ENCODE measurements around the gene GZMA.
A peak's percentile ranks its signal among the peaks of the same experiment; 100 is the strongest.

Gene GZMA

DNA sequence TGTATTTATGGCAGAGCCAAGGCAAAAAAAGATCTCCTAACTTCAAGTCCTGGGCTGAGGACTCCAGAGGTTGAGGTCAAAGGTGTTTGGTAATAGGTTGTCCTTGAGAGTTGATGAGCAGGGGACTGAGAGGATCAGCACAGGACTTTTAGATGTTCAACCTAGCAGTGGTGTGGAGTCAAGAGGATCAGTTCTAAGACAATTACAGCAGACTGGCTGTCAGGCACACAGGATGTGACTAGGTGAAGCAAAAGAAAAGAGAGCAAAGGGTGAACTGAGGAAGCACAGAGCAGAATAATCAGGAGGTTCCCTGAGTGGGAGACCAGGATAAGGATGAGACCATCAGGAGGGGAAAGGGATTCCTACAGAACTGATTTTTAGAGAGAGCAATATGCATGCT is 10.9 kb downstream of the GZMA start:
- Histone ChIP-seq H3K9me3 (replicated peaks; ENCODE audit: low read length) (no peaks in the 10 kb centered on the region), H3K4me2 (ENCODE audit: low read length) (no peak overlapping the region), H3K27me3 (ENCODE audit: control insufficient read depth, insufficient read depth, low read length) (peaks cover 7% of the 10 kb centered on the region), H3K36me3 (ENCODE audit: insufficient read depth, low read length) (no peaks in the 10 kb centered on the region), H3K4me1 (ENCODE audit: control insufficient read depth, insufficient read depth, low read length) (no peaks in the 10 kb centered on the region), H3K4me3 (ENCODE audit: low read length) (no peak overlapping the region), H3K9ac (ENCODE audit: low read depth, low read length) (no peak overlapping the region)

DNA sequence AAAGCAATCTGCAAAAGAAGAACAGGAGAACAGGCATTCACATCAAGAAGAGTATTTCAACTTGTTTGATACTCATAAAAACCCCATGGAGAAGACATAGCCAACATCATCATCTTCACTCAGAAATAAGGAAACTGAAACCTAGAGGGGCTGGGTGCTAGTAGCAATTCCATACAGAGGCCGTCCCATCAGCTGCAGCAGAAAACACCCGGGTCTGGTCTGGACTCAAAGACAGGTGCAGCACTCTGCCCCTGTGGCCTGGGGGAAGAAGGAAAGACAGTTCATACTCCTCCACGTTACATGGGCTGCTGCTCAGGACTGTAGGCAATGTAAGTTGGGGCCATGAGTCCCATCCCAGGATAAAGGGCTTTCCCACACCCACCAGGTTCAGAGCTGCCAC is 11.6 kb downstream of the GZMA start:
- Histone ChIP-seq H3K36me3 (ENCODE audit: insufficient read depth, low read length) (no peaks in the 10 kb centered on the region), H3K9ac (ENCODE audit: low read depth, low read length) (no peak overlapping the region), H3K4me1 (ENCODE audit: control insufficient read depth, insufficient read depth, low read length) (no peaks in the 10 kb centered on the region), H3K4me3 (ENCODE audit: low read length) (no peak overlapping the region), H3K27me3 (ENCODE audit: control insufficient read depth, insufficient read depth, low read length) (peaks cover 8% of the 10 kb centered on the region), H3K9me3 (replicated peaks; ENCODE audit: low read length) (no peaks in the 10 kb centered on the region), H3K4me2 (ENCODE audit: low read length) (no peak overlapping the region)

DNA sequence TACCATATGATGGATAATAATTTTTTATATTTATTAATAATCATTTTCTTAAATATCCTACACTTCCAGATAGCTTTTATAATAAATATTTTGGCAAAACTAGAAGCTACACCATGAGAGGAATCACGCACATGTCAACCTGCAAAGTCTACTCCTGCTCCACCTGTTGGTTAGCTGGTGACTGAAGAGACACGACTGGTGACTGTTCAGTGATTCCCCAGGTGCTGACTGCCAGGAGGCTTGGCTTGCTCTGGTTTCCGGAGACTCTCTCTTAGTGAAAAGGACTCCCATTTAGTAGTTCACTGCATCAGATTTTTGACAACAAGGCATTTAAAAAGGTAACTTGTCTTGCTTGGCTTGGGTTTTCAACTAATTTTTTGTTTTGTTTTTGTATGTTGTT is 20.9 kb downstream of the GZMA start:
- Histone ChIP-seq H3K4me2 (ENCODE audit: low read length) (no peak overlapping the region), H3K9ac (ENCODE audit: low read depth, low read length) (no peak overlapping the region), H3K4me1 (ENCODE audit: control insufficient read depth, insufficient read depth, low read length) (no peaks in the 10 kb centered on the region), H3K36me3 (ENCODE audit: insufficient read depth, low read length) (no peaks in the 10 kb centered on the region), H3K27me3 (ENCODE audit: control insufficient read depth, insufficient read depth, low read length) (peaks cover 2% of the 10 kb centered on the region), H3K9me3 (replicated peaks; ENCODE audit: low read length) (no peaks in the 10 kb centered on the region), H3K4me3 (ENCODE audit: low read length) (no peak overlapping the region)

DNA sequence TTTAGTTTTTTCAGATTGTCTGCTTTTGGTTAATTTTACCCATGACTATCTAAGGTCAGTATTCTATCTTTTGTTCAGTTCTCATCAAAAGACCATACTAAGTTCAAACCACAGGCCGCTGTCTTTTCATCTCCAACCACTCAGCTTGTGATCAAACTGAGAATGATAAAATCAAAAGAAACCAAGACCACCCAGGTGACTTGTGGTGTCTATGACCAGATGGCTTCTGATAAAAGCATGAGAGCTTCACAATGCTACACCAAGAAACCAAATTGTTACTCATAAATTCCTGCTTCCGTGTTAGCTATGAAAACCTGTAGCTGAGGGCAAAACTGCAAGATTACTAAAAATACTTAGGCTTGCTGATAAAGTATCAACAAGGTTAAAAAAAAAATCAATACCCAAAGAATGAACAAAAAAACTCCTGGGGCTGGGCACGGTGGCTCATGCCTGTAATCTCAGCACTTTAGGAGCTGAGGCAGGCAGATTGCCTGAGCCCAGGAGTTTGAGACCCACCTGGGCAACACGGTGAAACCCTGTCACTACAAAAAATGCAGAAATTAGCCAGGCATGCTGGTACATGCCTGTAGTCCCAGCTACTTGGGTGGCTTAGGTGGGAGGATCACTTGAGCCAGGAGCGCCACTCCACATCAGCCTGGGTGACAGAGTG is 31.7 kb downstream of the GZMA start:
- H3K4me1 ChIP-seq (ENCODE audit: control insufficient read depth, insufficient read depth, low read length): no peaks in the 10 kb centered on the region

DNA sequence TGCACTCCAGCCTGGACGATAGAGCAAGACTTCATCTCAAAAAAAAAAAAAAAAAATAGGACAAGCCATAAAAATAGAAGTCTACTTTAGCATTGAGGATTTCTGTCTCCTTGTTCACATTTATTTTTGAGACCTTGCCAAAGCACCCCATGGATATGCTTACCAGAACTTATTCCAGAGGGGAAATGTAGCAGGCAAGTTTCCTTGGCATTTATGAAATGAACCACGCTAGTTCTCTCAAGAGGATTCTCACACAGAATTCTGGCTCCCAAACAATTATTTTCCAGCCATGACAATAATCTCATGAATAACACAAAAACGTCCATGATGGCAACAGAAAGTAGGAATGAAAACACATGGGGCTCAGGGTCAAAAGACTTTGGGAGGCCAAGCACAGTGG is 34.1 kb downstream of the GZMA start:
- H3K4me2 ChIP-seq (ENCODE audit: low read length): no peak overlapping the region
- H3K9ac ChIP-seq (ENCODE audit: low read depth, low read length): no peak overlapping the region
- H3K4me1 ChIP-seq (ENCODE audit: control insufficient read depth, insufficient read depth, low read length): no peaks in the 10 kb centered on the region
- H3K27me3 ChIP-seq (ENCODE audit: control insufficient read depth, insufficient read depth, low read length): no peaks in the 10 kb centered on the region
- no peaks in the 10 kb centered on the region for H3K9me3 ChIP-seq (replicated peaks; ENCODE audit: low read length)
- no peak overlapping the region for H3K4me3 ChIP-seq (ENCODE audit: low read length)
- H3K36me3 ChIP-seq (ENCODE audit: insufficient read depth, low read length): no peaks in the 10 kb centered on the region

More for the DNA sequence above, 31.7 kb downstream of the GZMA start:
- H3K27me3 ChIP-seq (ENCODE audit: control insufficient read depth, insufficient read depth, low read length): no peaks in the 10 kb centered on the region
- H3K36me3 ChIP-seq (ENCODE audit: insufficient read depth, low read length): no peaks in the 10 kb centered on the region
- H3K9ac ChIP-seq (ENCODE audit: low read depth, low read length): no peak overlapping the region
- no peaks in the 10 kb centered on the region for H3K9me3 ChIP-seq (replicated peaks; ENCODE audit: low read length)
- no peak overlapping the region for H3K4me2 ChIP-seq (ENCODE audit: low read length)
- no peak overlapping the region for H3K4me3 ChIP-seq (ENCODE audit: low read length)

DNA sequence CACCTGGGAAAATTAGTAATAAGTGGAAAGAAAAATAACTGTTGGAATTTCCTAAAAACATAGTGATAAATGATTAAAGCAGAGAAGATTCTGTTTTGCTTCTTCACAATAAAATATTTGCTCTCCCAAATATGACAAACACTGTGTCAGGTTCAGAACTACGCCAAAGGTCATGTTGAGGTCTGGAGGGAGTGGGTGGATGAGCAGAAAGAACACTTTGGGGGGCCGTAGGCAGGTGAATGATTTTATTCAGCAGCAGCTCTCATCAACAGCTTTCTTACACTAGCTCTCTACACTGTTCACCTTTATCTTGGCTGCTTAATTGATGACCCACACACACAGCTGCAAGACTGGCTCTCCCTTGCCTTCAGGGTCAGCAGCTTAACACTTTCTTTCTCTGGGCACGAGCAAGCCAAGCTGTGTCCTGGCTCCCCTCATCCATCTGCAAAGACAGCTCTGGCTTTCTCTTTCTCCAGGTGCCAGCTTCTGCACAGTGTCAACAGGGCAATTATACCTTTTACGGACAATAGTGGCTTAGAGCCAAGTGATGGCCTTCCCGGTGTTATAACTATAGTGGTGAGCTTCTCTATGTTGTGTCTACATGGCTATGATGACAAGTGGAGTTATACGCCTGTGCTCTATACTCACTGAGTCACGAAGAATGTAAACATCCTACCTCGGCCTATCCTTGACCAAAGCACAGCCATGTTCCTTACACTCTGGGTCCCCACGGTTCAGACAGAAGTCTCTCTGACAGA is 38.6 kb downstream of the GZMA start:
- Histone ChIP-seq H3K36me3 (ENCODE audit: insufficient read depth, low read length) (no peaks in the 10 kb centered on the region), H3K9ac (ENCODE audit: low read depth, low read length) (no peak overlapping the region), H3K4me1 (ENCODE audit: control insufficient read depth, insufficient read depth, low read length) (no peaks in the 10 kb centered on the region), H3K4me3 (ENCODE audit: low read length) (no peak overlapping the region), H3K27me3 (ENCODE audit: control insufficient read depth, insufficient read depth, low read length) (no peaks in the 10 kb centered on the region), H3K4me2 (ENCODE audit: low read length) (no peak overlapping the region), H3K9me3 (replicated peaks; ENCODE audit: low read length) (no peaks in the 10 kb centered on the region)

GRCh38 chr5:55141945-55142690 is 39.7 kb downstream of the GZMA start:
- no peaks in the 10 kb centered on the region for H3K4me1 ChIP-seq (ENCODE audit: control insufficient read depth, insufficient read depth, low read length)
- H3K27me3 ChIP-seq (ENCODE audit: control insufficient read depth, insufficient read depth, low read length): no peaks in the 10 kb centered on the region

GRCh38 chr5:55143624-55144023 is 41.2 kb downstream of the GZMA start:
- Histone ChIP-seq H3K4me2 (ENCODE audit: low read length) (no peak overlapping the region), H3K27me3 (ENCODE audit: control insufficient read depth, insufficient read depth, low read length) (no peaks in the 10 kb centered on the region), H3K9me3 (replicated peaks; ENCODE audit: low read length) (no peaks in the 10 kb centered on the region), H3K9ac (ENCODE audit: low read depth, low read length) (no peak overlapping the region), H3K36me3 (ENCODE audit: insufficient read depth, low read length) (no peaks in the 10 kb centered on the region), H3K4me3 (ENCODE audit: low read length) (no peak overlapping the region), H3K4me1 (ENCODE audit: control insufficient read depth, insufficient read depth, low read length) (no peaks in the 10 kb centered on the region)

More at GRCh38 chr5:55141945-55142690, 39.7 kb downstream of the GZMA start:
- H3K9ac ChIP-seq (ENCODE audit: low read depth, low read length): no peak overlapping the region
- no peak overlapping the region for H3K4me2 ChIP-seq (ENCODE audit: low read length)
- H3K36me3 ChIP-seq (ENCODE audit: insufficient read depth, low read length): no peaks in the 10 kb centered on the region
- no peak overlapping the region for H3K4me3 ChIP-seq (ENCODE audit: low read length)
- no peaks in the 10 kb centered on the region for H3K9me3 ChIP-seq (replicated peaks; ENCODE audit: low read length)

DNA sequence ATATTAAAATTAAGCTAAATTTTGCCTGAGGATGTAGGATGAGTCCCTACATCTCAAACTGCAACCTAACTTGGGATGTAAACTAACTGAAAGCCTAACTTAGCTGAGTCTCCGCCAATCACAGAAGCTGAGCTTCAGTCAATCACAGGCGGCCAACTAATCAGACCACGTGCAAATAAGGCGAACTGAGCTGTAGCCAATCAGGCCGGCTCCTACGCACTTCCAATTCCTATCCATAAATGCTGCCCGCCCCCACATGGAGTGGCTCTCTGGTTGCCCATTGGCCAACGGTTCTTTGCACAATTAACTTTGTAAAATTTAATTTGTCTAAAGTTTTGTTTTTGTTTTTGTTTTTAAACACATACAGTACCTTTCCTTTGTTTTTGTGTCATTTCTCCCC is 43.6 kb downstream of the GZMA start:
- Histone ChIP-seq H3K4me1 (ENCODE audit: control insufficient read depth, insufficient read depth, low read length) (no peaks in the 10 kb centered on the region), H3K4me2 (ENCODE audit: low read length) (no peak overlapping the region), H3K4me3 (ENCODE audit: low read length) (no peak overlapping the region), H3K36me3 (ENCODE audit: insufficient read depth, low read length) (no peaks in the 10 kb centered on the region), H3K9me3 (replicated peaks; ENCODE audit: low read length) (no peaks in the 10 kb centered on the region), H3K27me3 (ENCODE audit: control insufficient read depth, insufficient read depth, low read length) (no peaks in the 10 kb centered on the region), H3K9ac (ENCODE audit: low read depth, low read length) (no peak overlapping the region)

GRCh38 chr5:55146543-55147151 is 44.2 kb downstream of the GZMA start:
- Histone ChIP-seq H3K9ac (ENCODE audit: low read depth, low read length) (no peak overlapping the region), H3K9me3 (replicated peaks; ENCODE audit: low read length) (no peaks in the 10 kb centered on the region), H3K4me1 (ENCODE audit: control insufficient read depth, insufficient read depth, low read length) (peaks cover under 1% of the 10 kb centered on the region), H3K4me3 (ENCODE audit: low read length) (no peak overlapping the region), H3K4me2 (ENCODE audit: low read length) (peak overlapping the region; percentile 33), H3K27me3 (ENCODE audit: control insufficient read depth, insufficient read depth, low read length) (no peaks in the 10 kb centered on the region), H3K36me3 (ENCODE audit: insufficient read depth, low read length) (no peaks in the 10 kb centered on the region)

DNA sequence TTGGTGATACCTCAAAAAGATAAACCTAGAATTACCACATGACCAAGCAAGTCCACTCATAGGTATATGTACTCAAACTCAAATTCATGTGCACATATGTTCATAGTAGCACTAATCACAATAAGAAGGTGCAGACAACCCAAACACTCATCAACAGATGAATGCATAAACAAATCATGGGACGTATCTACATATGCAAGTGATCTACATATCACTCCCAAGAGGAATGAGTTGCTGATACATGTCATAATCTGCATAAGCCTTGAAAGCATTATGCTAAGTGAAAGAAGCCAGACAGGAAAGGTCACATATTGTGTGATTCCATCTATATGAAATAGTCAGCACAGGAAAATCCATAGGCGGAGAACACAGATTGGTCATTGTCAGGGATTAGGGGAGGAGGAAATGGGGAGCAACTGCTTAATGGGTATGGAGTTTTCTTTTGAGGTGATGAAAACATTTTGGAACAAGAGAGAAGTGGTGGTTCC is 46.9 kb downstream of the GZMA start:
- H3K4me2 ChIP-seq (ENCODE audit: low read length): no peak overlapping the region

More for the DNA sequence above, 46.9 kb downstream of the GZMA start:
- no peaks in the 10 kb centered on the region for H3K9me3 ChIP-seq (replicated peaks; ENCODE audit: low read length)
- H3K36me3 ChIP-seq (ENCODE audit: insufficient read depth, low read length): no peaks in the 10 kb centered on the region
- peaks cover 18% of the 10 kb centered on the region for H3K4me1 ChIP-seq (ENCODE audit: control insufficient read depth, insufficient read depth, low read length)
- H3K4me3 ChIP-seq (ENCODE audit: low read length): no peak overlapping the region
- no peak overlapping the region for H3K9ac ChIP-seq (ENCODE audit: low read depth, low read length)
- H3K27me3 ChIP-seq (ENCODE audit: control insufficient read depth, insufficient read depth, low read length): no peaks in the 10 kb centered on the region
